Lung (tissue), 12 donors: ENCODE measurements around the gene GNG12. TPM values are rescaled to one million over a fixed set of nuclear protein-coding genes. Genes with fewer than 3 reads are reported as not detected.
A peak's percentile ranks its signal among the peaks of the same experiment; 100 is the strongest.

Source experiments
- ATAC-seq: fragments of 200-7000 bp; cut with Tn5 transposase; one replicate; pipeline ENCODE4 v1.9.1; 2020; ENCODE audit warnings: moderate number of reproducible peaks; ENCODE audit not compliant: insufficient read depth, low FRiP score
- DNase-seq, 3 donors: peaks; one replicate each; pipeline ENCODE4 v3.0.0-alpha.2; 2013 to 2017
- H3K27ac ChIP-seq, 2 donors: one replicate each; pipeline ENCODE4 v1.5.1; 2013; ENCODE audit warnings: mild to moderate bottlenecking in 2 of 2, moderate library complexity in 2 of 2, control low read depth in 1 of 2, inconsistent platforms in 1 of 2, low read depth in 1 of 2, low read length in 1 of 2
- H3K27me3 ChIP-seq, 3 donors: one replicate each; pipeline ENCODE4 v1.5.1; 2013; ENCODE audit warnings: low read length in 2 of 3; ENCODE audit not compliant: control insufficient read depth in 3 of 3, insufficient read depth in 3 of 3
- H3K36me3 ChIP-seq, 4 donors: one replicate each; pipeline ENCODE4 v1.5.1; 2013; ENCODE audit warnings: low read length in 4 of 4, mild to moderate bottlenecking in 1 of 4, moderate library complexity in 1 of 4; ENCODE audit not compliant: control insufficient read depth in 4 of 4, insufficient read depth in 4 of 4
- H3K4me1 ChIP-seq, 5 donors: one replicate each; pipeline ENCODE4 v1.5.1; 2013; ENCODE audit warnings: low read length in 5 of 5, mild to moderate bottlenecking in 2 of 5, moderate library complexity in 1 of 5; ENCODE audit not compliant: control insufficient read depth in 5 of 5, insufficient read depth in 5 of 5
- H3K4me3 ChIP-seq: one replicate; pipeline ENCODE4 v1.5.1; 2013; ENCODE audit warnings: mild to moderate bottlenecking, control low read depth, moderate library complexity
- H3K9ac ChIP-seq, 2 donors: one replicate each; pipeline ENCODE4 v1.5.1; 2013; ENCODE audit warnings: low read length in 2 of 2, control low read depth in 1 of 2; ENCODE audit not compliant: insufficient read depth in 1 of 2
- H3K9me3 ChIP-seq, 4 donors: one replicate each; pipeline ENCODE4 v1.5.1; 2013; ENCODE audit warnings: low read length in 3 of 4, mild to moderate bottlenecking in 1 of 4, moderate library complexity in 1 of 4; ENCODE audit not compliant: control insufficient read depth in 4 of 4, insufficient read depth in 3 of 4
- WGBS, 2 donors: extraction: QIAGEN DNeasy Blood & Tissue Kit; methylation state at CpG; one replicate each; pipeline ENCODE4 v1.1.7; 2013; 5-methylcytosine and 5-hydroxymethylcytosine counted together
- polyA plus RNA-seq, 2 donors: library from polyadenylated mRNA; stranded (reverse); fragments of 200-250 nt; gene quantifications; one replicate each; pipeline ENCODE4 v1.2.1, GENCODE V29; 2013
- total RNA-seq, 2 donors: library from RNA; depleted of rRNA in 1 of 2; stranded (reverse); fragments of >200 nt in 1 of 2; gene quantifications; one replicate each; pipeline ENCODE4 v1.2.1, GENCODE V29; 2014 to 2021
- TF ChIP-seq, protein P1 (sequence below): IDR thresholded peaks from 2 replicates; pipeline ENCODE4 v1.5.1; 2012; ENCODE audit warnings: mild to moderate bottlenecking; ENCODE audit errors: control extremely low read depth, extremely low read depth
- donor health status: control.
- donor health status: control.
- donor health status: Bipolar disorder and iron deficiency.
- donor health status: healthy.
- donor health status: DM: yes; HTN: yes; CAD: no.

Gene GNG12
- total and polyA plus RNA-seq, 4 donors = 14.0 to 68.4 (median 32.1) TPM

GRCh38 chr1:67792103-67792502 is 41.2 kb downstream of the GNG12 start:
- WGBS, 2 donors = 58 to 65% methylated on average over 5 of the region's 5 CpGs
- ATAC-seq = no peak

DNA sequence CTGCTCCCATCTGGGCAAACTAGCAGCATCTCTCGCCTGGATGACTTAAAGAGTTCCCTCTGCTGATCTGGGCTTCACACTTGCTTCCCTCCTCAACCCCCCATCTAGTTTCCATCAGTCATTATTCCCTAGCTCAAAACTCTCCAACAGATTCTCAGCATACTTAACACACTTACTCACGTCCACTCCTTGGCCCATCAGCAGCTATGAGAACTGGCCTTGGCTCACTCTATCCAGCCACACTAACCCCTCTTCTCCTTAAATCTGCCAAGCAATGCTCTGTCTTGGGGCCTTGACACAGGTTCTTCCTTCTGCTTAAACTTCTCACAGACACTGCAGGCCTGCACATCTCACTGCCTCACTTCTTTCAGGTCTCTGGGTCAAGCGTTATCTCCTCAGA is 41.6 kb downstream of the GNG12 start:
- Histone ChIP-seq H3K9ac (no peak overlapping the region), H3K4me3 (no peak overlapping the region), H3K27me3 (no peaks in the 10 kb centered on the region), H3K9me3 (peaks cover 0 to 2% (median 0%) of the 10 kb centered on the region in 4 donors), H3K4me1 (peaks cover 13 to 29% (median 22%) of the 10 kb centered on the region in 5 donors), H3K27ac (peak overlapping the region in 1 of 2 donors; percentile 75), H3K36me3 (no peaks in the 10 kb centered on the region)
- TF ChIP-seq, protein P1, sequence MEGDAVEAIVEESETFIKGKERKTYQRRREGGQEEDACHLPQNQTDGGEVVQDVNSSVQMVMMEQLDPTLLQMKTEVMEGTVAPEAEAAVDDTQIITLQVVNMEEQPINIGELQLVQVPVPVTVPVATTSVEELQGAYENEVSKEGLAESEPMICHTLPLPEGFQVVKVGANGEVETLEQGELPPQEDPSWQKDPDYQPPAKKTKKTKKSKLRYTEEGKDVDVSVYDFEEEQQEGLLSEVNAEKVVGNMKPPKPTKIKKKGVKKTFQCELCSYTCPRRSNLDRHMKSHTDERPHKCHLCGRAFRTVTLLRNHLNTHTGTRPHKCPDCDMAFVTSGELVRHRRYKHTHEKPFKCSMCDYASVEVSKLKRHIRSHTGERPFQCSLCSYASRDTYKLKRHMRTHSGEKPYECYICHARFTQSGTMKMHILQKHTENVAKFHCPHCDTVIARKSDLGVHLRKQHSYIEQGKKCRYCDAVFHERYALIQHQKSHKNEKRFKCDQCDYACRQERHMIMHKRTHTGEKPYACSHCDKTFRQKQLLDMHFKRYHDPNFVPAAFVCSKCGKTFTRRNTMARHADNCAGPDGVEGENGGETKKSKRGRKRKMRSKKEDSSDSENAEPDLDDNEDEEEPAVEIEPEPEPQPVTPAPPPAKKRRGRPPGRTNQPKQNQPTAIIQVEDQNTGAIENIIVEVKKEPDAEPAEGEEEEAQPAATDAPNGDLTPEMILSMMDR = no peak
- ATAC-seq (peak; percentile 71), DNase-seq (no peak)
- WGBS, 2 donors = 66 to 80% methylated on average over 3 of the region's 3 CpGs

More at GRCh38 chr1:67792103-67792502, 41.2 kb downstream of the GNG12 start:
- Histone ChIP-seq H3K27ac (peak overlapping the region in 1 of 2 donors; percentile 75), H3K9ac (no peak overlapping the region), H3K36me3 (no peaks in the 10 kb centered on the region), H3K27me3 (no peaks in the 10 kb centered on the region), H3K4me3 (no peak overlapping the region), H3K4me1 (peaks cover 13 to 29% (median 22%) of the 10 kb centered on the region in 5 donors), H3K9me3 (peaks cover 0 to 2% (median 0%) of the 10 kb centered on the region in 4 donors)
- DNase-seq = no peak
- TF ChIP-seq, protein P1 = no peak

GRCh38 chr1:67791261-67791660 is 42.0 kb downstream of the GNG12 start:
- Histone ChIP-seq H3K27ac (peak overlapping the region in 1 of 2 donors; percentile 75), H3K27me3 (no peaks in the 10 kb centered on the region), H3K4me1 (peaks cover 13 to 29% (median 22%) of the 10 kb centered on the region in 5 donors), H3K9me3 (peaks cover 0 to 2% (median 0%) of the 10 kb centered on the region in 4 donors), H3K36me3 (no peaks in the 10 kb centered on the region), H3K9ac (no peak overlapping the region), H3K4me3 (no peak overlapping the region)
- no peak for DNase-seq
- no peak for ATAC-seq
- TF ChIP-seq, protein P1 = no peak
- WGBS, 2 donors = 45 to 62% methylated on average over 1 of the region's 1 CpG

- TF ChIP-seq, protein P1 = no peak
- Histone ChIP-seq H3K9ac (no peak overlapping the region), H3K4me1 (peaks cover 13 to 29% (median 20%) of the 10 kb centered on the region in 5 donors), H3K27ac (no peak overlapping the region), H3K9me3 (peaks cover 0 to 2% (median 0%) of the 10 kb centered on the region in 4 donors), H3K4me3 (no peak overlapping the region), H3K27me3 (no peaks in the 10 kb centered on the region), H3K36me3 (no peaks in the 10 kb centered on the region)
- DNase-seq (no peak), ATAC-seq (no peak)
- WGBS, 2 donors = 81 to 85% methylated on average over 7 of the region's 7 CpGs
These were observed 43.0 kb downstream of the GNG12 start for GRCh38 chr1:67790201-67790692.
